Neutrophil (primary cell): ENCODE results near the gene MASP1.

Experiments
- H3K27ac ChIP-seq: fragments of 200-600 bp; sonication (generic); 2 replicates; pipeline ENCODE4 v1.5.1; 2016; ENCODE audit warnings: mild to moderate bottlenecking, moderate library complexity
- H3K27me3 ChIP-seq: fragments of 200-600 bp; sonication (generic); 2 replicates; pipeline ENCODE4 v1.6.0; 2016; ENCODE audit warnings: mild to moderate bottlenecking
- H3K36me3 ChIP-seq: fragments of 200-600 bp; sonication (generic); 2 replicates; pipeline ENCODE4 v1.5.1; 2017
- H3K4me1 ChIP-seq, 2 experiments: fragments of 200-600 bp in 1 of 2; sonication (generic) in 1 of 2; 1 replicate in 1 of 2; 2 replicates in 1 of 2; pipeline versions ENCODE4 v1.5.1 to v1.6.1; 2013 to 2016; ENCODE audit warnings: low read depth in 1 of 2, low read length in 1 of 2, mild to moderate bottlenecking in 1 of 2, moderate library complexity in 1 of 2; ENCODE audit not compliant: control insufficient read depth in 1 of 2, insufficient read depth in 1 of 2
- H3K4me3 ChIP-seq, 2 experiments: fragments of 200-600 bp in 1 of 2; sonication (generic) in 1 of 2; 1 replicate in 1 of 2; 2 replicates in 1 of 2; pipeline ENCODE4 v1.5.1; 2013 to 2016; ENCODE audit warnings: low read depth in 1 of 2, low read length in 1 of 2, mild to moderate bottlenecking in 1 of 2, moderate library complexity in 1 of 2
- H3K9me3 ChIP-seq: fragments of 200-600 bp; sonication (generic); 2 replicates; pipeline ENCODE4 v1.5.1; 2016
- CTCF ChIP-seq: fragments of 200-600 bp; sonication (generic); IDR thresholded peaks from 2 replicates; pipeline ENCODE4 v1.5.1; 2016; ENCODE audit warnings: antibody characterized with exemption

MASP1 gene

GRCh38 chr3:187186375-187186774 is 105.2 kb downstream of the MASP1 start:
- Histone ChIP-seq H3K9me3 (no peaks in the 10 kb centered on the region), H3K4me1 (no peaks in the 10 kb centered on the region), H3K4me3 (no peak overlapping the region), H3K36me3 (no peaks in the 10 kb centered on the region), H3K27ac (no peak overlapping the region), H3K27me3 (no peaks in the 10 kb centered on the region)
- no peak for TF ChIP-seq CTCF

- H3K9me3 ChIP-seq: no peaks in the 10 kb centered on the region
- no peaks in the 10 kb centered on the region for H3K27me3 ChIP-seq
- no peaks in the 10 kb centered on the region for H3K4me1 ChIP-seq
- H3K27ac ChIP-seq: no peak overlapping the region
- no peak overlapping the region for H3K4me3 ChIP-seq
- no peaks in the 10 kb centered on the region for H3K36me3 ChIP-seq
- TF ChIP-seq CTCF: no peak
These were observed 105.8 kb downstream of the MASP1 start for GRCh38 chr3:187185759-187186158.
